C4-2B (cell line): Measurements from ENCODE around the gene TXNRD3.

Experiments used
- ZFX ChIP-seq: fragments of 450-650 bp; IDR thresholded peaks from 2 replicates; pipeline ENCODE4 v1.6.1; 2017
- TF ChIP-seq, protein P1 (sequence below): fragments of 450-650 bp; conservative IDR thresholded peaks from 2 replicates; pipeline ENCODE4 v1.5.1; 2017; ENCODE audit warnings: mild to moderate bottlenecking

DNA sequence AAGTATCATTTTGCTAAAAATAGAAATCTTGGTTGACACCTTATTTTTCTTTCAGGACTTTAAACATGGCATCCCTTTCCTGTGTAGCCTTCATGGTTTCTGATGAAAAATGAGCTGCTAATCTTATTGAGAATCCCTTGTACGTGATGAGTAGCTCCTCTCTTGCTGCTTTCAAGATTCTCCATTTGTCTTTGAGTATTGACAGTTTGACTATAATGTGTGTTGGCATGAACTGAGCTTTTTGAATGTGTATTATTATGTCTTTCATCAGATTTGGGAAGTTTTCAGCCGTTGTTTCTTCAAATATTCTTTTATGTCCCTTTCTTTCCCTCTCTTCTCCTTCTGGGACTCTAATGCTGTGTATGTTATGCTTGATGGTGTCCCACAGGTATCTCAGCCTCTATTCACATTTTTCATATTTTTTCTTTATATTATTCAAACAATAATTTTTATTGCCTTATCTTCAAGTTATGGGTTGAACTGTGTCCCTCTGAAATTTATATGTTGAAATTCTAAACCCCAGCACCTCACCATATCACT, 92.1 kb downstream of the TXNRD3 start:
- TF ChIP-seq, protein P1, sequence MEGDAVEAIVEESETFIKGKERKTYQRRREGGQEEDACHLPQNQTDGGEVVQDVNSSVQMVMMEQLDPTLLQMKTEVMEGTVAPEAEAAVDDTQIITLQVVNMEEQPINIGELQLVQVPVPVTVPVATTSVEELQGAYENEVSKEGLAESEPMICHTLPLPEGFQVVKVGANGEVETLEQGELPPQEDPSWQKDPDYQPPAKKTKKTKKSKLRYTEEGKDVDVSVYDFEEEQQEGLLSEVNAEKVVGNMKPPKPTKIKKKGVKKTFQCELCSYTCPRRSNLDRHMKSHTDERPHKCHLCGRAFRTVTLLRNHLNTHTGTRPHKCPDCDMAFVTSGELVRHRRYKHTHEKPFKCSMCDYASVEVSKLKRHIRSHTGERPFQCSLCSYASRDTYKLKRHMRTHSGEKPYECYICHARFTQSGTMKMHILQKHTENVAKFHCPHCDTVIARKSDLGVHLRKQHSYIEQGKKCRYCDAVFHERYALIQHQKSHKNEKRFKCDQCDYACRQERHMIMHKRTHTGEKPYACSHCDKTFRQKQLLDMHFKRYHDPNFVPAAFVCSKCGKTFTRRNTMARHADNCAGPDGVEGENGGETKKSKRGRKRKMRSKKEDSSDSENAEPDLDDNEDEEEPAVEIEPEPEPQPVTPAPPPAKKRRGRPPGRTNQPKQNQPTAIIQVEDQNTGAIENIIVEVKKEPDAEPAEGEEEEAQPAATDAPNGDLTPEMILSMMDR, result no peak
- TF ChIP-seq ZFX, result no peak
